Osteoblast (primary cell): Measurements from ENCODE around the gene ICAM4. TPM values are rescaled to one million over a fixed set of nuclear protein-coding genes. Genes with fewer than 3 reads are reported as not detected.

Experiments used
- DNase-seq: peaks from one replicate; pipeline ENCODE4 v3.0.0; 2011; ENCODE audit warnings: low spot score, mixed read lengths; ENCODE audit not compliant: insufficient read length; ENCODE audit errors: missing footprints
- H2AFZ ChIP-seq: 2 replicates; pipeline ENCODE4 v1.6.0; 2011; ENCODE audit warnings: mild to moderate bottlenecking, low read length
- H3K27ac ChIP-seq: 2 replicates; pipeline ENCODE4 v1.5.1; 2011; ENCODE audit warnings: mild to moderate bottlenecking, low read depth, low read length, moderate library complexity
- H3K27me3 ChIP-seq: 2 replicates; pipeline ENCODE4 v1.6.0; 2012; ENCODE audit warnings: mild to moderate bottlenecking, control low read depth, inconsistent platforms, low read length, moderate library complexity; ENCODE audit not compliant: insufficient read depth
- H3K36me3 ChIP-seq: 2 replicates; pipeline ENCODE4 v1.5.1; 2011; ENCODE audit warnings: mild to moderate bottlenecking, low read length, control low read depth, moderate library complexity; ENCODE audit not compliant: insufficient read depth
- H3K4me1 ChIP-seq: 2 replicates; pipeline ENCODE4 v1.5.1; 2011; ENCODE audit warnings: mild to moderate bottlenecking, low read length, control low read depth, moderate library complexity; ENCODE audit not compliant: insufficient read depth
- H3K4me2 ChIP-seq: 2 replicates; pipeline ENCODE4 v1.6.0; 2011; ENCODE audit warnings: mild to moderate bottlenecking, low read length; ENCODE audit not compliant: insufficient read depth
- H3K4me3 ChIP-seq: fragments of 200-600 bp; sonication (generic); 3 replicates; pipeline ENCODE4 v1.5.1; 2012; ENCODE audit warnings: mild to moderate bottlenecking, low read length, inconsistent platforms; ENCODE audit not compliant: insufficient read depth
- H3K79me2 ChIP-seq: 2 replicates; pipeline ENCODE4 v1.6.0; 2012; ENCODE audit warnings: mild to moderate bottlenecking, low read length, control low read depth, inconsistent platforms; ENCODE audit not compliant: insufficient read depth
- H3K9me3 ChIP-seq: 2 replicates; pipeline ENCODE4 v1.5.1; 2011; ENCODE audit warnings: low read depth, low read length, control low read depth
- H4K20me1 ChIP-seq: 2 replicates; pipeline ENCODE4 v1.6.0; 2012; ENCODE audit warnings: mild to moderate bottlenecking, low read length, control low read depth; ENCODE audit not compliant: insufficient read depth
- total RNA-seq: library from RNA; depleted of rRNA; stranded (reverse); fragments of >200 nt; gene quantifications from 2 replicates; pipeline ENCODE4 v1.2.3, GENCODE V29; 2012
- TF ChIP-seq, protein P1 (sequence below): IDR thresholded peaks from 2 replicates; pipeline ENCODE4 v1.5.1; 2011; ENCODE audit warnings: mild to moderate bottlenecking, low read depth, low read length, moderate library complexity; ENCODE audit errors: extremely low read depth

ICAM4 gene
- total RNA-seq, 1 donor, result under 0.01 TPM

DNA sequence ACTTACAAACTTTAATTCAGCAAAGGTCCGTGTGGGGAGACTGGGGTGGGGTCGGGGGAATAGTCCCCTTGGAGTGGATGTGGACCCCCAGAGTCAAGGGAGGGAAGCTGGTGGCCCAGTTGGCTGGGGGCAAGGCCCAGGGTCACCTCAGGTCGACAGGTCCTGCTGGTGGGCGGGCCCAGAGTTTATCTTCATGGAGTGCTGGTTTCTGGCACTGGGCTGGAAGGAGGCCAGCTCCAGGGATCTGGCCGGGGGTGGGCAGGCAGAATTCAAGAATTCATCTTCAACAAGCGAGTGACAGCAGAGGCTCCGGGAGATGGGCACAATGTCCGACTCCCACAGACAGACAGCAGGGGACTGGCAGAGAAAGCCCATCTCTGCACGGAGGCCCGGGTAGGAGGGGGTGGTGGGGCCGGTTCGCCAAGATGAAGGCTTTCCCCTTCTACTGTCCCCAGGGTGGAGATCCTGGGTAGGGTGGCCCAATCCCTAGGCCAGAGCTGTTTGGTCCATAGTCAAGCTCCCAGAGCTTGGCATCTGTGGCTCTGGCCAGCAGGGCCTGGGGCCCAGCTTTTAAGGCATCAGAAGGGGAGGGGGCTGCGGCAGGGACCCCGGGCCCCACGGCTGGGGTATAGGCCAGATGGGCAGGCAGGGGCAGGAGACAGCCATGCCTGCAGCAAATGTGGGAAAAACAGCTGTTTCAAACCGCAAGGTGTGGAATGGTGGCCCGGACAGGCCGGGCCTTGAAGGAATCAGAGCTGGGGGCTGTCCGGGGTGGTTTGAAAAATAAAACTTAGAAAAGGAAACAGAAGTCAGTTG is 29.7 kb downstream of the ICAM4 start:
- Histone ChIP-seq H3K27me3 (no peaks in the 10 kb centered on the region), H3K4me3 (peak overlapping the region; percentile 96), H3K27ac (no peak overlapping the region), H3K36me3 (peaks cover 32% of the 10 kb centered on the region), H3K79me2 (peaks cover 14% of the 10 kb centered on the region), H3K9me3 (no peaks in the 10 kb centered on the region), H4K20me1 (peaks cover 2% of the 10 kb centered on the region), H3K4me1 (no peaks in the 10 kb centered on the region), H3K4me2 (peak overlapping the region; percentile 96), H2AFZ (no peak overlapping the region)
- peak; percentile 81 for DNase-seq
- TF ChIP-seq, protein P1, sequence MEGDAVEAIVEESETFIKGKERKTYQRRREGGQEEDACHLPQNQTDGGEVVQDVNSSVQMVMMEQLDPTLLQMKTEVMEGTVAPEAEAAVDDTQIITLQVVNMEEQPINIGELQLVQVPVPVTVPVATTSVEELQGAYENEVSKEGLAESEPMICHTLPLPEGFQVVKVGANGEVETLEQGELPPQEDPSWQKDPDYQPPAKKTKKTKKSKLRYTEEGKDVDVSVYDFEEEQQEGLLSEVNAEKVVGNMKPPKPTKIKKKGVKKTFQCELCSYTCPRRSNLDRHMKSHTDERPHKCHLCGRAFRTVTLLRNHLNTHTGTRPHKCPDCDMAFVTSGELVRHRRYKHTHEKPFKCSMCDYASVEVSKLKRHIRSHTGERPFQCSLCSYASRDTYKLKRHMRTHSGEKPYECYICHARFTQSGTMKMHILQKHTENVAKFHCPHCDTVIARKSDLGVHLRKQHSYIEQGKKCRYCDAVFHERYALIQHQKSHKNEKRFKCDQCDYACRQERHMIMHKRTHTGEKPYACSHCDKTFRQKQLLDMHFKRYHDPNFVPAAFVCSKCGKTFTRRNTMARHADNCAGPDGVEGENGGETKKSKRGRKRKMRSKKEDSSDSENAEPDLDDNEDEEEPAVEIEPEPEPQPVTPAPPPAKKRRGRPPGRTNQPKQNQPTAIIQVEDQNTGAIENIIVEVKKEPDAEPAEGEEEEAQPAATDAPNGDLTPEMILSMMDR, result no peak

- peak; percentile 74 for DNase-seq
- peaks cover 40% of the 10 kb centered on the region for H3K36me3 ChIP-seq
Measured at GRCh38 chr19:10317045-10317856, 30.5 kb downstream of the ICAM4 start.

GRCh38 chr19:10317857-10318462 is 31.2 kb downstream of the ICAM4 start:
- no peak overlapping the region for H3K27ac ChIP-seq
- peaks cover 2% of the 10 kb centered on the region for H4K20me1 ChIP-seq
- no peaks in the 10 kb centered on the region for H3K27me3 ChIP-seq
- H3K4me3 ChIP-seq, result no peak overlapping the region
- H2AFZ ChIP-seq, result no peak overlapping the region
- TF ChIP-seq, protein P1, result no peak
- H3K79me2 ChIP-seq, result peaks cover 14% of the 10 kb centered on the region
- no peak overlapping the region for H3K4me2 ChIP-seq
- H3K4me1 ChIP-seq, result no peaks in the 10 kb centered on the region
- peak; percentile 23 for DNase-seq
- H3K36me3 ChIP-seq, result peaks cover 44% of the 10 kb centered on the region
- no peaks in the 10 kb centered on the region for H3K9me3 ChIP-seq

More at GRCh38 chr19:10317045-10317856, 30.5 kb downstream of the ICAM4 start:
- no peaks in the 10 kb centered on the region for H3K9me3 ChIP-seq
- peaks cover 14% of the 10 kb centered on the region for H3K79me2 ChIP-seq
- H3K27ac ChIP-seq, result no peak overlapping the region
- H4K20me1 ChIP-seq, result peaks cover 2% of the 10 kb centered on the region
- no peaks in the 10 kb centered on the region for H3K27me3 ChIP-seq
- no peak overlapping the region for H3K4me3 ChIP-seq
- TF ChIP-seq, protein P1, result no peak
- H3K4me2 ChIP-seq, result no peak overlapping the region
- H2AFZ ChIP-seq, result no peak overlapping the region
- H3K4me1 ChIP-seq, result no peaks in the 10 kb centered on the region
